RWPE2 (cell line): ENCODE data around the gene VOPP1.

ENCODE experiments used
- ATAC-seq: fragments of 200-7000 bp; cut with Tn5 transposase; 3 replicates; pipeline ENCODE4 v1.9.1; 2021; ENCODE audit warnings: low read depth
- DNase-seq: peaks from one replicate; pipeline ENCODE4 v3.0.0-alpha.2; 2020; ENCODE audit warnings: low spot score
- H3K27ac ChIP-seq: fragments of 450-650 bp; 2 replicates; pipeline ENCODE4 v1.5.1; 2017; ENCODE audit warnings: mild to moderate bottlenecking; ENCODE audit not compliant: poor library complexity, severe bottlenecking
- H3K27me3 ChIP-seq: fragments of 250-450 bp; sonication (Bioruptor Pico); 2 replicates; pipeline ENCODE4 v1.5.1; 2021; ENCODE audit warnings: mild to moderate bottlenecking, moderate library complexity; ENCODE audit not compliant: insufficient read depth, poor library complexity, severe bottlenecking
- H3K36me3 ChIP-seq: fragments of 250-450 bp; sonication (Bioruptor Pico); 2 replicates; pipeline ENCODE4 v1.5.1; 2020; ENCODE audit warnings: low read depth, mild to moderate bottlenecking, moderate library complexity
- H3K4me1 ChIP-seq: fragments of 250-450 bp; sonication (Bioruptor Pico); 2 replicates; pipeline ENCODE4 v1.5.1; 2021; ENCODE audit warnings: mild to moderate bottlenecking, moderate library complexity; ENCODE audit not compliant: insufficient read depth, poor library complexity, severe bottlenecking
- H3K4me3 ChIP-seq: fragments of 250-450 bp; sonication (Bioruptor Pico); 2 replicates; pipeline ENCODE4 v1.5.1; 2021; ENCODE audit warnings: mild to moderate bottlenecking, moderate library complexity; ENCODE audit not compliant: severe bottlenecking
- H3K9me3 ChIP-seq: fragments of 250-450 bp; sonication (Bioruptor Pico); 2 replicates; pipeline ENCODE4 v1.5.1; 2021; ENCODE audit warnings: mild to moderate bottlenecking, moderate library complexity; ENCODE audit not compliant: severe bottlenecking
- TF ChIP-seq, protein P1 (sequence below): fragments of 450-650 bp; IDR thresholded peaks from one replicate; pipeline ENCODE4 v1.5.1; 2017; ENCODE audit warnings: mild to moderate bottlenecking, moderate library complexity; ENCODE audit not compliant: poor library complexity, severe bottlenecking

VOPP1 gene

GRCh38 chr7:55496906-55497305 lies 75.4 kb downstream of the VOPP1 start:
- TF ChIP-seq, protein P1, sequence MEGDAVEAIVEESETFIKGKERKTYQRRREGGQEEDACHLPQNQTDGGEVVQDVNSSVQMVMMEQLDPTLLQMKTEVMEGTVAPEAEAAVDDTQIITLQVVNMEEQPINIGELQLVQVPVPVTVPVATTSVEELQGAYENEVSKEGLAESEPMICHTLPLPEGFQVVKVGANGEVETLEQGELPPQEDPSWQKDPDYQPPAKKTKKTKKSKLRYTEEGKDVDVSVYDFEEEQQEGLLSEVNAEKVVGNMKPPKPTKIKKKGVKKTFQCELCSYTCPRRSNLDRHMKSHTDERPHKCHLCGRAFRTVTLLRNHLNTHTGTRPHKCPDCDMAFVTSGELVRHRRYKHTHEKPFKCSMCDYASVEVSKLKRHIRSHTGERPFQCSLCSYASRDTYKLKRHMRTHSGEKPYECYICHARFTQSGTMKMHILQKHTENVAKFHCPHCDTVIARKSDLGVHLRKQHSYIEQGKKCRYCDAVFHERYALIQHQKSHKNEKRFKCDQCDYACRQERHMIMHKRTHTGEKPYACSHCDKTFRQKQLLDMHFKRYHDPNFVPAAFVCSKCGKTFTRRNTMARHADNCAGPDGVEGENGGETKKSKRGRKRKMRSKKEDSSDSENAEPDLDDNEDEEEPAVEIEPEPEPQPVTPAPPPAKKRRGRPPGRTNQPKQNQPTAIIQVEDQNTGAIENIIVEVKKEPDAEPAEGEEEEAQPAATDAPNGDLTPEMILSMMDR = no peak
- DNase-seq = no peak
- no peaks in the 10 kb centered on the region for H3K9me3 ChIP-seq
- H3K4me1 ChIP-seq = no peaks in the 10 kb centered on the region
- H3K36me3 ChIP-seq = peaks cover 8% of the 10 kb centered on the region
- no peak for ATAC-seq
- H3K27me3 ChIP-seq = no peaks in the 10 kb centered on the region
- no peak overlapping the region for H3K4me3 ChIP-seq
- H3K27ac ChIP-seq = no peak overlapping the region

GRCh38 chr7:55494951-55495350 lies 77.4 kb downstream of the VOPP1 start:
- Histone ChIP-seq H3K27ac (no peak overlapping the region), H3K36me3 (peaks cover 24% of the 10 kb centered on the region), H3K4me3 (no peak overlapping the region), H3K4me1 (no peaks in the 10 kb centered on the region), H3K27me3 (no peaks in the 10 kb centered on the region), H3K9me3 (no peaks in the 10 kb centered on the region)
- DNase-seq (no peak), ATAC-seq (no peak)
- TF ChIP-seq, protein P1 = no peak

DNA sequence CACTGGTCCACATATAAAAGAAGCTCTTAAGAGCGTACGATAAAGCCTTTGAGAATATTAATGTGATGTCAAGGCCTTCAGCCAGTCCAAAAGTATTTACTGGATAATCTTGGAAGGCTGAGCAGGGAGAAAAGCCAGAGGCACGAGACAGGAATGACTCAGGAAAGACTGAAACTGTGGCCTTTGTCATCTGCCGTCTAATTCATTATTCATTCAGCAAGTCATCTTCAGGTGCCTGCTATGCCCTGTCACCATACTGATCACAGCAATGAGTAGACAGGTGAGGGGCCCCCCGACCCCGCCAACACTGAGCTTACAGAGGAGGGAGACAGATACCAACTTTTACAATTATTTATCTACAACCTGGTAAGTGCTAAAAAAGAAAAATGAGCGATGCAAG lies 78.9 kb downstream of the VOPP1 start:
- TF ChIP-seq, protein P1 = no peak
- ATAC-seq (0 out of 3 replicates have a peak, but pooled peaks have one; percentile 29), DNase-seq (no peak)
- H3K27ac ChIP-seq = no peak overlapping the region
- no peaks in the 10 kb centered on the region for H3K9me3 ChIP-seq
- H3K36me3 ChIP-seq = peaks cover 36% of the 10 kb centered on the region
- H3K27me3 ChIP-seq = no peaks in the 10 kb centered on the region
- no peaks in the 10 kb centered on the region for H3K4me1 ChIP-seq
- no peak overlapping the region for H3K4me3 ChIP-seq

DNA sequence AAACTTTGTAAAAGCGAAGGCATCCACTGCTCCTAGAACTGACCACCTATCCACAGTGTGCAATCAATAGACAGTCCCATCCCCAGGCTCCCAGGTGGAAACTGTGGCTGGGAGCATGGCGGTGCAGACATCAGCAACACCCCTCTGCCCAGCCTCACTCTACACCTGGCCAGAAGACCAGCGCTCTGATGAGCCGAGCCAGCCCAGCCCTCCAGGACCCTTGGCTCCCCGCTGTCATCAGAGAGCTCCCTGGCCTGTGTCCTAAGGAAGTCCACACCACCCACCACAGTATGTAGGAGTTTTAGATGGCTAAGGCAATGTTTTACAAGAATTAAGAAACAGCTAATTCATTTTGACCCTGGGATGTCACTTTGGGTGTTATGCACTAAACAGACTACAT lies 81.0 kb downstream of the VOPP1 start:
- Histone ChIP-seq H3K27me3 (no peaks in the 10 kb centered on the region), H3K4me1 (no peaks in the 10 kb centered on the region), H3K27ac (no peak overlapping the region), H3K36me3 (peaks cover 36% of the 10 kb centered on the region), H3K4me3 (no peak overlapping the region), H3K9me3 (no peaks in the 10 kb centered on the region)
- no peak for ATAC-seq
- TF ChIP-seq, protein P1 = no peak
- no peak for DNase-seq

DNA sequence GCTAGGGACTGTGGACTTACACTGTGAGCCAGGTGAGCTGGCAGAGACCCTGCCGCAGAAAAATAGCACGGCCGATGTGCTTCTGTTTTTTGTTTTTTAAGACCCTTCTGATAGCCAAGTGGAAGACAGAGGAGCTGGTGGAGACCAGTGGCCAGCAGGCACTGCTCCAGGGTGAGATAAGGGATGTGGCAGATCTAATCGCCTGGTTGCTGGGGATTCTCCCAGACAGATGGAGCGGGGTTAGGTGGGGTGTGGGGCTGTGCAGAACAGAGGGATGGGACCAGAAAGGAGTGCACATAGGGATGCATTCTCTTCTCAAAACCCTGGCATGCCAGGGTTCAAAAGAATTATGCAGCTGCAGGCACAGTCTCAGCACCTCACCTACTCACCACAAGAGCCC lies 82.2 kb downstream of the VOPP1 start:
- TF ChIP-seq, protein P1 = no peak
- Histone ChIP-seq H3K4me1 (no peaks in the 10 kb centered on the region), H3K27ac (no peak overlapping the region), H3K27me3 (no peaks in the 10 kb centered on the region), H3K9me3 (no peaks in the 10 kb centered on the region), H3K36me3 (peaks cover 36% of the 10 kb centered on the region), H3K4me3 (no peak overlapping the region)
- DNase-seq = no peak
- no peak for ATAC-seq
